EL (cell line): Measurements from ENCODE around the gene TAS2R20.
"Not testable (repeated sequence)": the region's sequence is repeated elsewhere in the genome, so short reads cannot be mapped to it uniquely, and the experiment has no call there.

Experiments used
- DNase-seq: peaks from one replicate; pipeline ENCODE4 v3.0.0-alpha.2; 2016

The TAS2R20 gene

DNA sequence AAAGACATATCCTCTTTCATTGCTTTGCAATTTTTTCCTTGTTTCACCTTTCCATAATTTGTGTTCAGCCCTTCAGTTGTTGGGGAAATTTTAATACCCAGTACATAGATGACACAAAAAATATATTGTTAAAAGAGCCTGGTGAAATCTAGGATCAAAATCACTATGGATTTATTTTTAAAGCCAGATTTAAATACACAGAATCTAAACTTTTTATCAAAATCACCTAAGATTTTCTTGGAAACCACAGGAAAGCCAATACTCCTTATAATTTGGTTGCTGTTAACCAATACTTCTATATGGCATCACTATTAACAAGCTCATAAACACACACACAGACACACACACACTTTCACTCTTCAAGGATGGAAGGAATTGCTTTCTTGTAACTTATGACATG, at the start of gene TAS2R20:
TSS of gene TAS2R20 (minus strand) at position 101 of the 400 bp plus-strand sequence. CDS start 429 bp downstream, outside the sequence.
- no peak for DNase-seq

DNA sequence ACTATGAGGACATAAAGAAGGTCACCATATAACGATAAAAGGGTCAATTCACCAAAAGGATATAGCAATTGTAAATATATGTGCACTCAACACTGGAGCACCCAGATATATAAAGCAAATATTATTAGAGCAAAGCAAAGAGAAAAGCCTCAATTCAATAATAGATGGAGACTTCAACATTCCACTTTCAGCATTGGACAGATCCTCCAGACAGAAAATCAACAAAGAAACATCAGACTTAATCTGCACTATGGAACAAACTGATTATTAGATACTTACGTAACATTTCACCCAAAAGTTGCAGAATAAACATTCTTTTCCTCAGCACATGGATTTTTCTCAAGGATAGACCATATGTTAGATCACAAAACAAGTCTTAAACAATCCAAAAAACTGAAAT, 43.3 kb upstream of the TAS2R20 start:
- not testable (repeated sequence) for DNase-seq

DNA sequence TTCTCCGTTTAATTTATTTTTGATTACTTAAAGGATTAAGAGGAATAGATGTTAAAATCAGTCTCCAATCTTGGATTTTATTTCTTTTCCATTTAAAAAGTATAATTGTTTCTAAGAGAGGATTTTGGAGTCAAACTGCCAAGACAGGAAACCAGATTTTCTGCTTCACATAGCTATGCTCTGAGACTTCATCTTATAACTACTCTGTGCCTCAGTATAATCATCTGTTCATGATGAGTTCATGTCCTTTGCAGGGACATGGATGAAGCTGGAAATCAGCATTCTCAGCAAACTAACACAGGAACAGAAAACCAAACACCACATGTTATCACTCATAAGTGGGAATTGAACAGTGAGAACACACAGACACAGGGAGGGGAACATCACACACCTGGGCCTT, 42.1 kb upstream of the TAS2R20 start:
- peak; percentile 19 for DNase-seq

- no peak for DNase-seq
Measured at GRCh38 chr12:11039171-11039570, 41.1 kb upstream of the TAS2R20 start.

GRCh38 chr12:11033959-11034358, 35.9 kb upstream of the TAS2R20 start:
- not testable (repeated sequence) for DNase-seq

DNA sequence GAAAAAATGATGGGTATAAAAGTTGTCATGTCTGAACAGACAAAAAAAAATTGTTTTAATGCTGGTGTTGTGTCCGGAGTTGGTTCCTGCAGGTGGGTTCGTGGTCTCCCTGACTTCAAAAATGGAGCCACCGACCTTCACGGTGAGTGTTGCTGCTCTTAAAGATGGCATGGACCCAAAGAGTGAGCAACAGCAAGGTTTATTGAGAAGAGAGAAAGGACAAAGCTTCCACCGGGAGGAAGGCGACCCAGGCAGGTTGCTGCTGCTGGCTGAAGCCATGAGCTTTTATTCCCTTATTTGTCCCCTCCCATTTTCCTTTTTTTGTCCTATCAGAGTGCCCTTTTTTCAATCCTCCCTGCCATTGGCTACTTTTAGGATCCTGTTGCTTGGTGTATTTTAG, 33.2 kb upstream of the TAS2R20 start, which contains the start of gene TAS2R31:
TSS of gene TAS2R31 (minus strand) at position 101 of the 400 bp plus-strand sequence. CDS start at position 29, 72 bp downstream.
- no peak for DNase-seq

- DNase-seq = no peak
Measured at GRCh38 chr12:11026118-11026517, 28.0 kb upstream of the TAS2R20 start.

DNA sequence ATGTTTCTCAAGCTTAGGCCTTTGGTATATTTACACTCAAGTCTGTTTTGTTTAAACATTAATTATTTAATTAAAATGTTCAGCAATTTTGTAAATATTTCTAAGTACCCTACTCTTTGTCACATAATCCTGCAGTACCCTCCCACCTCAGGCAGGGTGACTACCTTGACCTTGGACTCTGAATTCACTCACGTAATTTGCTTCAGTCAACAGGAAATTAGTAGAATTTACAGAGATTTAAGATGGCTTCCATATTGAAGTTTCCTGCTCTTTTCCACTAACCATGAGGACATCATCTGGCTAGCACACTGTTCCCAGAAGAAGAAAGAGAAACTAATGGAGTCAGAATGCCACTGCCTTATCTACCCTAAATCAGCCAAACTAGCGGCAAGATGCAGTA, 25.3 kb upstream of the TAS2R20 start:
- no peak for DNase-seq

DNA sequence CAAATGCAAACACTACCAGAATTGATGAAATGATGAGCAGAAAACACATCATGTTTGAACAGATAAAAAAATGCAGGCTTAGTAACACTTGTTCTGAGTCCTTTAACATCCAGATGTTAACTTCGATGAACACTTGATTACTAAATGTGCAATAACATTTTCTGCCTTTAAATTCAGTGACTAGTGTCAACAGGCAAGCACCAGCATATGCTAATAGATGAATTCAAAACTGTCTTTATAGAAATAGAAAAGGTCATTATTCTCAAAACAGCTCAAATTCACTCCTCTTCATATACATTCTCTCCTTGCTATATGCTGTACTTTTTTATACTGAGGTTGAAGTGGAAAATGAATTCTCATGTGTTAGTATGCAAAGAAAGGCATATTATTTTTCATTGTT, 24.4 kb upstream of the TAS2R20 start, which contains the start of gene TAS2R19:
TSS of gene TAS2R19 (minus strand) at position 101 of the 400 bp plus-strand sequence. CDS start at position 52, 49 bp downstream.
- DNase-seq = no peak

DNA sequence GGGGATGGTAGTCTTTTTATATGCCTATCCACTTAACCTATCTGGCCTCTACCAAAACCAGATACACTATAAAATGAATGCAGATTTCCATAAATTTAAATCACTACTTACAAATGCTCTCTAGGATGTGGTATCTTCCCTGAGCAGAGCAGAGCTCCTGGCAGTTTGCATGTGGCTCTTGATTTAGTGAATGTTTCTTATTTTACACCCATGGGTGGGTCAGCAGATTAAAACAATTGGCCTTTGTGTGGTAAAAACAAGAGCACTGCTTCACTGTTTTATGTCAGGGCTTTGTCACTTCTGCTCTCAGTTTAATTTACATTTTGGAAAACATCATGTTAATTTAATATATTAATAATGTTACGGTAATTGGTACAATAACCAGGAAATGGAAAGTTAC, 18.8 kb upstream of the TAS2R20 start:
- DNase-seq = no peak

DNA sequence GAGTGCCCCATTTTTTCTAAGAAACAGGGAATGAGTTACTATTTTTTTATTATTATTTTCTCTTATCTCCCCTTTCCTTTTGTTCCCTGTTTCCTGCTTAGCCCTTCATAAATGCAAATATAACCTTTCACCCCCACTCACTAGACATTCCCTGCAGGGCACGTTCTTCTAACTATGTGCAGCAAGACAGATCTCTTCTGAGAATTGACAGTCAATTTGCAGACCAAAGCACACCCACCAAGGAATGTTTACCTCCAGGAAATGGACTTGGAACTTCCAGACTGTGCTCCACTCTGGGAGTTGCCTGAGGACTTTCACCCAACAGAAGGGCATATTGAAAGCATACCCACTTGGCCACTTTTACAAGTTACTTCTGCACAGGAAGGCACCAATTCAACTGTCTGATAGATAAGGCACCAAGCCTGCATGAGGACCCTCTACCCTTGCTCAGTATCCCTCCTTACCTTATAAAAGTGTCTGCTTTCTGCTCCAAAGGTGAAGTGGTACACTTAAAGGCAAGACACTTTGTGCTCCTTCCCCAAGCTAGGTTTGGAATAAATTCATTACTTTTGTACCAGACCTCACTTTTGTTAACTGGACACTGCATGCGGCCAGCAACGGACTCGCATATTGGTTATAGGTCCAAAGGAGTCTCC, 17.8 kb upstream of the TAS2R20 start:
- DNase-seq = no peak

DNA sequence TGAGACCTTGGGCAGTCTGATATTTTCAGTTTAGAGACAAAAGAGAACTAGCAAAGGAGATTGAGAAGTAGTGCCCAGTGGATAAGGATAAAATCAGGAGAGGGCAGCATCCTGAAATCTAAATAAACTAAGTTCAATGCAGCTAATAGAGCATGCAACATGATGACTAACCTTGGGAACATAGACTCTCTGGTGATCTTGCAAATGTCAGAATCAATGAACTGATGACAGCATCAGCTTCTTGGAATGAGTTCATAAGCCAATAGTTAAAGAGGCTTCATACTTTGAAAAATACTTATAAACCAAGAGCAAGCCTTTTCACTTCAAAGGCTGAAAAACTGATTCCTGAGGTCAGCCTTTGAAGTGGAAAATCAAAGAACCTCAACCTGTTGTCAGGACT, 16.1 kb upstream of the TAS2R20 start:
- DNase-seq = no peak

GRCh38 chr12:11007608-11008007, 9.5 kb upstream of the TAS2R20 start:
- DNase-seq = no peak

DNA sequence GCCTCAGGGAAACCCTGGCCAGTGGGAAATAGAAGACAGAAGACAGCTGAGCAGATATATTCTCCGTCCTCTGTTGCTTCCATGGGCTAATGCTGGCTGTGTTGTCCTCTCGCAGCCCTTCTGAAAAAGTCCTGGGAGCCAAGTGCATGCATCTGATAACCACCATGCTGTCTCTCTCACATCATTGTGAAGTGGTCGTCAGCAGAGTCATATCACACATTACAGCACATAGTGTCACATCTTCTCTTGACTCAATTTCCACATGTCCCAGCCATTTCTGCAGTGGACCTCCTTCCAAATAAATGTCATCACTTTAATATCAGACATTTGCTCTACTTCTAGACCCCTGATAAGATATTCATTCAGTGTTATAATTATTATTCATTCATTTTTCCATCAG, 3.8 kb downstream of the TAS2R20 start:
- no peak for DNase-seq

DNA sequence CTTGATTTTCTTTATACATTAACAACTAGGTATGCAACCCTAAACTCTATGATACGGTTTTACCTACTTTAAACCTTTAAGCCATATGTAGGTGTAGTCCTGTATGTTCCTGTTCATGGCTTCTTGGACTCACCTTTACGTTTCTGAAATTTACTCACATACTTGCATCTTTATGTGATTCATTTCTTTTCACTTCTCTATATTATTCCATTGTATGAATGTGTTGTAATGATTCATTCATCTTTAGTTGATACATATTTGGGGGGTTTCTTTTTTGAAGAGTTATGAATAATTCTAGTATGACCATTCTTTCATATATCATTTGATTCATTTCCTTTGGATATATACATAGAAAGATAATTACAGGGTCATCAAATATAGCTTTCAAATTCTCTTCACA, 9.0 kb downstream of the TAS2R20 start:
- no peak for DNase-seq

GRCh38 chr12:10986812-10987211, 11.3 kb downstream of the TAS2R20 start, which contains the start of gene TAS2R50:
Gene TAS2R50, minus strand, starts transcription at chr12:10986912. Its CDS starts 52 bp downstream, at chr12:10986860.
- no peak for DNase-seq

DNA sequence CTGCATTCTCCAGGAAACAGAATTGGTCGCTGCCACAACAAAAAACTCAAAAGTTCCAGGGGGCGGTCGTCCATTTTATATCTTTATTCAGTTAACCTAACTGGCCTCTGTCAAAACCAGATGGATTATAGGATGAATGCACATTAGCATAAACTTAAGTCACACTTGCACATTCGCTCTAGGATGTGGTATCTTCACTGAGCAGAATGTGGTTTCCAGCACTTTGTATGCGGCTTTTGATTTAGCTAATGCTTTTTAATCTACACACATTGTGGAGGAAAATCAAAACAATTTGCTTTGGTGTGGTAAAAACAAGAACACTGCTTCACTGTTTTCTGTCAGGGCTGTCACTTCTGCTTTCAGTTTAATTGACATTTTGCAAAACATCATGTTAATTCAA, 15.9 kb downstream of the TAS2R20 start:
- no peak for DNase-seq

DNA sequence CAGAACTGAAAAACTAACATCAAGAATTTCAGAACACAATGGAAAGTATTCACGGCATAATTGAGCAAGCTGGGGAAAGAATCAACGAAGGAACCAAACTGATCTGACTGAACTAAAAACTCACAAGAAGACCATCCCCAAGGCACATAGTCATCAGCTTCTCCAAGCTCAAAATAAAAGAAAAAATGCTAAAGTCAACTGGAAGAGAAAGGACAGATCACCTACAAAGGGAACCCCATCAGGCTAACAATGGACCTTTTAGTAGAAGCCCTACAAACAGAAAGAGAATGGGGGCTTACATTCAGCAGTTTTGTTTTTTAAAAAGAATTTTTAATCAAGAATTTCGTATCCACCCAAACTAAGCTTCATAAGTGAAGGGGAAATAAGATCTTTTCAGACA, 23.1 kb downstream of the TAS2R20 start:
- no peak for DNase-seq

DNA sequence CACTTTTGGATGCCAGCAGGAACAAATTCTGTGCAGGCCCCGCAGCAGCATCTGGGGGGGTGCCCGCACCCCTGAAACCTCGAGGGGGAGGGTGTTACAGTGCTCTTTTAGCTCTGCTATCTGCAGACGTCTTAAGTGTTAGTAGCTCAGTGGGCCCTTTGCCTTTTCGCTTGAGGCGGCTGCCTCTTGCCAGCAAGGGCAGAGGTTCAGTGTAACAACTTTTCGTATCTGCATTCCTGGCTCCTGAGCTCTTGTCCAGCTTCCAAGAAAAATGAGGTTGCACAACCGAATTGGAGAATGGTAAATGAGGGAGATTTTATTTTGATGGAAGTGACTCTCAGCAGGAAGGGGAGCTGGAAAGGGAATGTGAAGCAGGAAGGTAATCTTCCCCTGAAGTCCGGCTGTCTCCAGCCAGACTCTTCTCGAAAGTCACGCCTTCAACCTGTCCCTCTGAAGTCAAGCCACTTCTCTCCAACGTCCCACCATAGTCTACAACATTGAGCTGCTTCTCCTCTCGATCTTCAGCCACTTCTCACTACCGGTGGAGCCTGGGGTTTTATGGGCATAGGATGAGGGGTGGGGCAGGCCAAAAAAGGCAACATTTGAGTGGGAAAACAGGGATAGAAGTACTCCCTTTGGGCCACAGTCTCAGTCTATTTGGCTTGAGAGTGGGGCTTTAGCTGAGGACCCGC, 29.2 kb downstream of the TAS2R20 start:
- DNase-seq = peak; percentile 53

GRCh38 chr12:10967409-10967808, 30.7 kb downstream of the TAS2R20 start:
- peak; percentile 68 for DNase-seq

- DNase-seq = no peak
Measured at GRCh38 chr12:10966314-10966713, 31.8 kb downstream of the TAS2R20 start.

DNA sequence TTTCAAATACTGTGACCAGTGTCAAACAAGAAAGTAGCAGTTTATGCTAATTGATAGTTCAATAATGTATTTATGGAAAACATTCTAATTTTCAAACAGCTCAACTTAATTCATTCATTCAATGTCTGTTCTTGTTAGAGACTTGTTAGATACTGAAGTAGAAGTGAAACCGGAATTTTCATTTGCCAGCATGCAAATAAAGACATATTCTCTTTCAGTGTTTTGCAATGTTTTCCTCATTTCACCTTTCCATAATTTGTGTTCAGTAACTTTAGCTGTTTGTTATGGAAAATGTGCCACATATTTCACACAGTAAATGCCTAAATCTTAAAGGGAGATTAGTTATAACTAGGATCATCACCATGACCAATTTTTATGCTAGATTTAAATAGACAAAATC, 32.6 kb downstream of the TAS2R20 start:
- no peak for DNase-seq

GRCh38 chr12:10960211-10960610, 37.9 kb downstream of the TAS2R20 start:
- DNase-seq = no peak

DNA sequence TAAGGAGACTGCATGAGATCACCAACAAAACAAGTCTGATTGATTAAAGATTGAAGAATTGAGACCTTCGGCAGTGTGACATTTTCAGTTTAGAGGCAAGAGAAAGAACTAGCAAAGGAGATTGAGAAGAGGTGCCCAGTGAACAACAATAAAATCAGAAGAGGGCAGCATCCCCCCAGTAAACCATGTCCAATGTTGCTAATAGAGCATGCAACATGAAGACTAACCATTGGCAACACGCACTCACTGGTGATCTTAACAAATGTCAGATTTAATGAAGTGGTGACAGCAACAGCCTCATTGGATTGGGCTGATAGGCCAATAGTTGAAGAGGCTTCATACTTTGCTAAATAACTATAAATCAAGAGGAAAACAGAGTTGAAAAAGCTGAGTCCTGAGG, 38.3 kb downstream of the TAS2R20 start:
- no peak for DNase-seq
